Neural crest cell (in vitro differentiated cells): Measurements from ENCODE around the gene YWHAH. TPM values are rescaled to one million over a fixed set of nuclear protein-coding genes. Genes with fewer than 3 reads are reported as not detected.
A peak's percentile ranks its signal among the peaks of the same experiment; 100 is the strongest.

Experiments
- DNase-seq: peaks from one replicate; pipeline ENCODE4 v3.0.0; 2021; ENCODE audit warnings: low read depth, mixed read lengths, low spot score
- H3K27ac Mint-ChIP-seq: one replicate; pipeline ENCODE4 v1.8.0; 2021; ENCODE audit warnings: mild to moderate bottlenecking, mixed read lengths; ENCODE audit not compliant: unreplicated experiment
- H3K27me3 Mint-ChIP-seq: 2 replicates; pipeline ENCODE4 v1.8.0; 2021; ENCODE audit warnings: low read depth, mild to moderate bottlenecking, mixed read lengths
- H3K36me3 Mint-ChIP-seq: 2 replicates; pipeline ENCODE4 v1.8.0; 2021; ENCODE audit warnings: low read depth, mild to moderate bottlenecking, mixed read lengths
- H3K4me1 Mint-ChIP-seq: 2 replicates; pipeline ENCODE4 v1.8.0; 2021; ENCODE audit warnings: mixed read lengths
- H3K4me3 Mint-ChIP-seq: one replicate; pipeline ENCODE4 v1.8.0; 2021; ENCODE audit warnings: mild to moderate bottlenecking, mixed read lengths
- H3K9me3 Mint-ChIP-seq: 2 replicates; pipeline ENCODE4 v1.8.0; 2021; ENCODE audit warnings: mixed read lengths
- CTCF ChIP-seq: fragments of 200-600 bp; sonication (generic); conservative IDR thresholded peaks from 2 replicates; pipeline ENCODE4 v1.5.0; 2021; ENCODE audit warnings: antibody characterized with exemption, mild to moderate bottlenecking
- long read RNA-seq: library from polyadenylated mRNA; unstranded; transcript quantifications from one replicate; pipeline ENCODE4 v2.0.0, GENCODE V29; 2020
- total RNA-seq: library from RNA; stranded (reverse); gene quantifications from 2 replicates; pipeline ENCODE4 v1.2.1, GENCODE V29; 2021

Gene YWHAH
- total RNA-seq: 154 and 162 TPM in 2 replicates
- long read RNA-seq, transcript YWHAH-201 (2 exons, 1,825 nt): major isoform, 35 of 43 reads
- long read RNA-seq, partial matches to known transcripts: 7 of 43 reads
- long read RNA-seq, other reads (novel, unspliced or antisense): 0 of 43 reads

DNA sequence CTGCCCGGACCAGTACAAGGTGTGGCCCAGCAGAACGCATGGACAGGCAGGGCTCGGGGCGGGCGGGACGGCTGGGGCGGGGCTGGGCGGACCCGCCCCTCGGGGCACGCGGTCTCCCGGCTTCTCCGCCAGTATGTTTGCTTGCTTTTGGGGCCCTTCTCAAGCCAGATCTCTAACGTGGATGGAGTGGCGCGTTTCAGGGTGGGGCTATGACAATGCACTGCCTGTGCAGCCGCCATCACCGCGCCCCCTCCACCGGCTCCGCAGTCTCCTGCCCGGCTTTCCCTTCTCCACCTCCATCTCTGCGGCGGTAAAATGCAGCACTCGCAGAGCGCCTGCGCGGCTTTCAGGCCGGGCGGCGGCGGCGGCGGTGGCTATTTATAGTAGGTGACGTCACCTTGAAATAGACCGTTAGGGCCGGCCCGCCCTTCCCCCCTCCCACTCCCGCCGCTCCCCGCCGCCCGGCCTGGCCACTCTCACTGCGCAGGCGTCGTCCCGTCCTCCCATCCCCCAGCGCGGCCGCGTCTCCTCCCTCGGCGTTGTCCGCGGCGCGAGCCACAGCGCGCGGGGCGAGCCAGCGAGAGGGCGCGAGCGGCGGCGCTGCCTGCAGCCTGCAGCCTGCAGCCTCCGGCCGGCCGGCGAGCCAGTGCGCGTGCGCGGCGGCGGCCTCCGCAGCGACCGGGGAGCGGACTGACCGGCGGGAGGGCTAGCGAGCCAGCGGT, at the start of gene YWHAH:
Gene YWHAH (plus strand): TSS at position 558 of the 722 bp plus-strand sequence. CDS start 199 bp downstream, outside the sequence.
- Mint-ChIP-seq H3K27me3 (no peaks in the 10 kb centered on the region), H3K27ac (peak within 1 kb of the TSS; percentile 98), H3K9me3 (no peaks in the 10 kb centered on the region), H3K4me3 (peak within 1 kb of the TSS; percentile 97), H3K4me1 (peaks cover 13% of the 10 kb centered on the region), H3K36me3 (peaks cover 7% of the 10 kb centered on the region)
- peak; percentile 97 for DNase-seq
- no peak for TF ChIP-seq CTCF

- Mint-ChIP-seq H3K36me3 (peaks cover 6% of the 10 kb centered on the region), H3K27ac (no peak overlapping the region), H3K4me3 (no peak overlapping the region), H3K4me1 (peaks cover 57% of the 10 kb centered on the region), H3K27me3 (no peaks in the 10 kb centered on the region), H3K9me3 (no peaks in the 10 kb centered on the region)
- no peak for TF ChIP-seq CTCF
- no peak for DNase-seq
Measured at GRCh38 chr22:31895411-31896123, 48.8 kb upstream of the YWHAH start.

- Mint-ChIP-seq H3K4me1 (peaks cover 52% of the 10 kb centered on the region), H3K36me3 (peaks cover 4% of the 10 kb centered on the region), H3K27ac (peak overlapping the region; percentile 27), H3K4me3 (no peak overlapping the region), H3K27me3 (no peaks in the 10 kb centered on the region), H3K9me3 (no peaks in the 10 kb centered on the region)
- no peak for TF ChIP-seq CTCF
- no peak for DNase-seq
Measured at GRCh38 chr22:31896472-31896871, 47.9 kb upstream of the YWHAH start.

GRCh38 chr22:31897842-31898805, 46.2 kb upstream of the YWHAH start:
- no peaks in the 10 kb centered on the region for H3K9me3 Mint-ChIP-seq
- H3K4me1 Mint-ChIP-seq: peaks cover 41% of the 10 kb centered on the region
- H3K27me3 Mint-ChIP-seq: no peaks in the 10 kb centered on the region
- TF ChIP-seq CTCF: no peak
- H3K27ac Mint-ChIP-seq: peak overlapping the region; percentile 17
- H3K4me3 Mint-ChIP-seq: no peak overlapping the region
- DNase-seq: no peak
- H3K36me3 Mint-ChIP-seq: peaks cover 4% of the 10 kb centered on the region

GRCh38 chr22:31898926-31899325, 45.4 kb upstream of the YWHAH start:
- peak; percentile 3 for DNase-seq
- Mint-ChIP-seq H3K36me3 (no peaks in the 10 kb centered on the region), H3K4me3 (no peak overlapping the region), H3K9me3 (no peaks in the 10 kb centered on the region), H3K27me3 (no peaks in the 10 kb centered on the region), H3K4me1 (peaks cover 33% of the 10 kb centered on the region), H3K27ac (peak overlapping the region; percentile 92)
- TF ChIP-seq CTCF: no peak
